Fibroblast of lung (primary cell): Measurements from ENCODE around the gene CASP10.

ENCODE experiments used
- CTCF ChIP-seq, 2 donors: IDR thresholded peaks in 1 of 2; conservative IDR thresholded peaks in 1 of 2; 1 replicate in 1 of 2; 2 replicates in 1 of 2; pipeline ENCODE4 v1.5.1; 2011 to 2012; ENCODE audit warnings: low read length in 2 of 2, control low read depth in 1 of 2, inconsistent platforms in 1 of 2, low read depth in 1 of 2, mild to moderate bottlenecking in 1 of 2
- EZH2 ChIP-seq: IDR thresholded peaks from 2 replicates; pipeline ENCODE4 v1.5.1; 2012; ENCODE audit warnings: low read length, control low read depth, mild to moderate bottlenecking; ENCODE audit errors: missing control alignments

- TF ChIP-seq CTCF (conservative IDR thresholded peaks at IDR 0.05 in 1 of 2, IDR thresholded peaks at IDR 0.05 in 1 of 2; ENCODE audit: low read depth in 1 of 2, low read length in 2 of 2) (no peak), EZH2 (no peak)
Measured at GRCh38 chr2:201266629-201267028, 83.7 kb downstream of the CASP10 start.
